Neural cell (in vitro differentiated cells): ENCODE data around the gene COL24A1. TPM values are rescaled to one million over a fixed set of nuclear protein-coding genes. Genes with fewer than 3 reads are reported as not detected.
"Not testable (repeated sequence)": the region's sequence is repeated elsewhere in the genome, so short reads cannot be mapped to it uniquely, and the experiment has no call there.

Experiments
- H2AFZ ChIP-seq: fragments of 200-600, 300-800 bp; sonication (generic), shearing (Covaris generic); 2 replicates; pipeline ENCODE4 v1.6.0; 2014; ENCODE audit warnings: low read depth, mild to moderate bottlenecking, antibody characterized with exemption, low read length, moderate library complexity
- H3F3A ChIP-seq: fragments of 200-600 bp; shearing (Covaris generic); 2 replicates; pipeline ENCODE4 v1.6.1; 2016; ENCODE audit warnings: mild to moderate bottlenecking, moderate library complexity, mixed read lengths, antibody characterized with exemption, low read length; ENCODE audit not compliant: insufficient read depth, poor library complexity, severe bottlenecking
- H3K27ac ChIP-seq: fragments of 200-600, 300-800 bp; sonication (generic), shearing (Covaris generic); 2 replicates; pipeline ENCODE4 v1.5.1; 2014; ENCODE audit warnings: mild to moderate bottlenecking, low read length, moderate library complexity
- H3K27me3 ChIP-seq: fragments of 300-800, 200-600 bp; sonication (generic), shearing (Covaris generic); 2 replicates; pipeline ENCODE4 v1.6.0; 2014; ENCODE audit warnings: mild to moderate bottlenecking, low read depth, low read length, moderate library complexity; ENCODE audit not compliant: insufficient read depth
- H3K36me3 ChIP-seq: fragments of 300-800, 200-600 bp; sonication (generic), shearing (Covaris generic); 2 replicates; pipeline ENCODE4 v1.5.1; 2014; ENCODE audit warnings: mild to moderate bottlenecking, antibody characterized with exemption, low read length, moderate library complexity; ENCODE audit not compliant: insufficient read depth
- H3K4me2 ChIP-seq: fragments of 300-800, 200-600 bp; sonication (generic), shearing (Covaris generic); 2 replicates; pipeline ENCODE4 v1.6.0; 2014; ENCODE audit warnings: mild to moderate bottlenecking, low read length
- H3K4me3 ChIP-seq: fragments of 300-800, 200-600 bp; sonication (generic), shearing (Covaris generic); 2 replicates; pipeline ENCODE4 v1.5.1; 2014; ENCODE audit warnings: mild to moderate bottlenecking, low read length, moderate library complexity
- H3K79me2 ChIP-seq: fragments of 200-600 bp; shearing (Covaris generic); replicated peaks from 2 replicates; pipeline ENCODE4 v1.6.0; 2014; ENCODE audit warnings: mild to moderate bottlenecking, low read length, moderate library complexity; ENCODE audit not compliant: insufficient read depth
- H3K9ac ChIP-seq: fragments of 300-800, 200-600 bp; sonication (generic), shearing (Covaris generic); 2 replicates; pipeline ENCODE4 v1.6.1; 2016; ENCODE audit warnings: mild to moderate bottlenecking, low read length, mixed read lengths
- H3K9me2 ChIP-seq: fragments of 200-600 bp; shearing (Covaris generic); 2 replicates; pipeline ENCODE4 v1.6.1; 2016; ENCODE audit warnings: mild to moderate bottlenecking, low read length, mixed read lengths; ENCODE audit not compliant: insufficient read depth
- H3K9me3 ChIP-seq: fragments of 200-600, 300-800 bp; sonication (generic), shearing (Covaris generic); 2 replicates; pipeline ENCODE4 v1.6.1; 2016; ENCODE audit warnings: mild to moderate bottlenecking, mixed run types, low read length, moderate library complexity, mixed read lengths
- H4K20me1 ChIP-seq: fragments of 200-600 bp; shearing (Covaris generic); 2 replicates; pipeline ENCODE4 v1.6.1; 2016; ENCODE audit warnings: mild to moderate bottlenecking, mixed run types; ENCODE audit not compliant: insufficient read depth
- EP300 ChIP-seq: fragments of 450-650 bp; conservative IDR thresholded peaks from 2 replicates; pipeline ENCODE4 v1.6.1; 2014; ENCODE audit warnings: antibody characterized with exemption, mild to moderate bottlenecking, moderate library complexity; ENCODE audit not compliant: poor library complexity, severe bottlenecking
- EZH2 ChIP-seq: fragments of 200-600, 300-800 bp; shearing (Covaris generic), sonication (generic); IDR thresholded peaks from 2 replicates; pipeline ENCODE4 v1.6.1; 2014; ENCODE audit warnings: antibody characterized with exemption, low read length, borderline replicate concordance, mild to moderate bottlenecking; ENCODE audit not compliant: insufficient read depth, poor library complexity, severe bottlenecking
- MXI1 ChIP-seq: fragments of 450-650 bp; conservative IDR thresholded peaks from 2 replicates; pipeline ENCODE4 v1.6.1; 2014; ENCODE audit warnings: antibody characterized with exemption, mild to moderate bottlenecking; ENCODE audit not compliant: poor library complexity, severe bottlenecking
- POLR2AphosphoS5 ChIP-seq: IDR thresholded peaks from 2 replicates; pipeline ENCODE4 v1.6.1; 2012
- RAD21 ChIP-seq: fragments of 450-650 bp; conservative IDR thresholded peaks from 2 replicates; pipeline ENCODE4 v1.6.1; 2014; ENCODE audit warnings: antibody characterized with exemption, mild to moderate bottlenecking, moderate library complexity
- SMC3 ChIP-seq: fragments of 450-650 bp; conservative IDR thresholded peaks from 2 replicates; pipeline ENCODE4 v1.6.1; 2014; ENCODE audit warnings: antibody characterized with exemption, mild to moderate bottlenecking, moderate library complexity; ENCODE audit not compliant: poor library complexity
- TAF1 ChIP-seq: IDR thresholded peaks from 2 replicates; pipeline ENCODE4 v1.6.1; 2012; ENCODE audit warnings: low read depth
- polyA plus RNA-seq: library from polyadenylated mRNA; depleted of rRNA; stranded (reverse); fragments of >200 nt; gene quantifications from 2 replicates; pipeline ENCODE4 v1.2.3, GENCODE V29; 2014
- TF ChIP-seq, protein P1 (sequence below): IDR thresholded peaks from 2 replicates; pipeline ENCODE4 v1.6.1; 2012; ENCODE audit warnings: borderline replicate concordance
- TF ChIP-seq, protein P2 (sequence below): fragments of 450-650 bp; IDR thresholded peaks from 2 replicates; pipeline ENCODE4 v1.5.1; 2014; ENCODE audit warnings: antibody characterized with exemption, mild to moderate bottlenecking, moderate library complexity; ENCODE audit not compliant: poor library complexity, severe bottlenecking

COL24A1 gene
- polyA plus RNA-seq, 1 donor from 2014 or later: 0.19 TPM

DNA sequence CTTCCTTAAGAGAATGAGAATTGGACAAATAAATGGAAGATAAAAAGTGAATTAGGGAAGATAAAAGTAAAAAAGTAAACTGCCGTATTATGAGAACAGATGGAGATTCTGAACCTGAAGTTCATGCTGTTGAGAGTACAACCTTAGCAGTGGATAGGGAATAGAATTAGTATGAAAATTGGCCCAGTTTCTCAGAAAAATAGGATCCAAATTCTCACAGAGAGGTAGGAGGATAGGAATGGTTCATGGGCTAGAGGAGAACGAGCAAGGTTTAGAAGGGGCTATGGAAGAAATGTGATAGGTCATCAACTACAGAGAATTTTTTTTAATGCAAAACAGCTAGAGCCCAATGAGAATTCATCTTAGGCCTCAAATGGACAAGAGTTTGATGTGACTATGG is 42.3 kb downstream of the COL24A1 start:
- TF ChIP-seq, protein P1, sequence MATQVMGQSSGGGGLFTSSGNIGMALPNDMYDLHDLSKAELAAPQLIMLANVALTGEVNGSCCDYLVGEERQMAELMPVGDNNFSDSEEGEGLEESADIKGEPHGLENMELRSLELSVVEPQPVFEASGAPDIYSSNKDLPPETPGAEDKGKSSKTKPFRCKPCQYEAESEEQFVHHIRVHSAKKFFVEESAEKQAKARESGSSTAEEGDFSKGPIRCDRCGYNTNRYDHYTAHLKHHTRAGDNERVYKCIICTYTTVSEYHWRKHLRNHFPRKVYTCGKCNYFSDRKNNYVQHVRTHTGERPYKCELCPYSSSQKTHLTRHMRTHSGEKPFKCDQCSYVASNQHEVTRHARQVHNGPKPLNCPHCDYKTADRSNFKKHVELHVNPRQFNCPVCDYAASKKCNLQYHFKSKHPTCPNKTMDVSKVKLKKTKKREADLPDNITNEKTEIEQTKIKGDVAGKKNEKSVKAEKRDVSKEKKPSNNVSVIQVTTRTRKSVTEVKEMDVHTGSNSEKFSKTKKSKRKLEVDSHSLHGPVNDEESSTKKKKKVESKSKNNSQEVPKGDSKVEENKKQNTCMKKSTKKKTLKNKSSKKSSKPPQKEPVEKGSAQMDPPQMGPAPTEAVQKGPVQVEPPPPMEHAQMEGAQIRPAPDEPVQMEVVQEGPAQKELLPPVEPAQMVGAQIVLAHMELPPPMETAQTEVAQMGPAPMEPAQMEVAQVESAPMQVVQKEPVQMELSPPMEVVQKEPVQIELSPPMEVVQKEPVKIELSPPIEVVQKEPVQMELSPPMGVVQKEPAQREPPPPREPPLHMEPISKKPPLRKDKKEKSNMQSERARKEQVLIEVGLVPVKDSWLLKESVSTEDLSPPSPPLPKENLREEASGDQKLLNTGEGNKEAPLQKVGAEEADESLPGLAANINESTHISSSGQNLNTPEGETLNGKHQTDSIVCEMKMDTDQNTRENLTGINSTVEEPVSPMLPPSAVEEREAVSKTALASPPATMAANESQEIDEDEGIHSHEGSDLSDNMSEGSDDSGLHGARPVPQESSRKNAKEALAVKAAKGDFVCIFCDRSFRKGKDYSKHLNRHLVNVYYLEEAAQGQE: no peak
- TF ChIP-seq MXI1 (no peak), POLR2AphosphoS5 (no peak), SMC3 (no peak), TAF1 (no peak), EP300 (no peak), EZH2 (no peak), RAD21 (no peak)
- TF ChIP-seq, protein P2, sequence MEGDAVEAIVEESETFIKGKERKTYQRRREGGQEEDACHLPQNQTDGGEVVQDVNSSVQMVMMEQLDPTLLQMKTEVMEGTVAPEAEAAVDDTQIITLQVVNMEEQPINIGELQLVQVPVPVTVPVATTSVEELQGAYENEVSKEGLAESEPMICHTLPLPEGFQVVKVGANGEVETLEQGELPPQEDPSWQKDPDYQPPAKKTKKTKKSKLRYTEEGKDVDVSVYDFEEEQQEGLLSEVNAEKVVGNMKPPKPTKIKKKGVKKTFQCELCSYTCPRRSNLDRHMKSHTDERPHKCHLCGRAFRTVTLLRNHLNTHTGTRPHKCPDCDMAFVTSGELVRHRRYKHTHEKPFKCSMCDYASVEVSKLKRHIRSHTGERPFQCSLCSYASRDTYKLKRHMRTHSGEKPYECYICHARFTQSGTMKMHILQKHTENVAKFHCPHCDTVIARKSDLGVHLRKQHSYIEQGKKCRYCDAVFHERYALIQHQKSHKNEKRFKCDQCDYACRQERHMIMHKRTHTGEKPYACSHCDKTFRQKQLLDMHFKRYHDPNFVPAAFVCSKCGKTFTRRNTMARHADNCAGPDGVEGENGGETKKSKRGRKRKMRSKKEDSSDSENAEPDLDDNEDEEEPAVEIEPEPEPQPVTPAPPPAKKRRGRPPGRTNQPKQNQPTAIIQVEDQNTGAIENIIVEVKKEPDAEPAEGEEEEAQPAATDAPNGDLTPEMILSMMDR: no peak
- no peaks in the 10 kb centered on the region for H3F3A ChIP-seq
- no peak overlapping the region for H3K27ac ChIP-seq
- no peaks in the 10 kb centered on the region for H3K9me3 ChIP-seq
- H4K20me1 ChIP-seq: no peaks in the 10 kb centered on the region
- no peaks in the 10 kb centered on the region for H3K36me3 ChIP-seq
- no peak overlapping the region for H2AFZ ChIP-seq
- no peaks in the 10 kb centered on the region for H3K9me2 ChIP-seq
- H3K4me2 ChIP-seq: no peak overlapping the region
- no peak overlapping the region for H3K4me3 ChIP-seq
- no peaks in the 10 kb centered on the region for H3K27me3 ChIP-seq
- H3K9ac ChIP-seq: no peak overlapping the region
- no peaks in the 10 kb centered on the region for H3K79me2 ChIP-seq

DNA sequence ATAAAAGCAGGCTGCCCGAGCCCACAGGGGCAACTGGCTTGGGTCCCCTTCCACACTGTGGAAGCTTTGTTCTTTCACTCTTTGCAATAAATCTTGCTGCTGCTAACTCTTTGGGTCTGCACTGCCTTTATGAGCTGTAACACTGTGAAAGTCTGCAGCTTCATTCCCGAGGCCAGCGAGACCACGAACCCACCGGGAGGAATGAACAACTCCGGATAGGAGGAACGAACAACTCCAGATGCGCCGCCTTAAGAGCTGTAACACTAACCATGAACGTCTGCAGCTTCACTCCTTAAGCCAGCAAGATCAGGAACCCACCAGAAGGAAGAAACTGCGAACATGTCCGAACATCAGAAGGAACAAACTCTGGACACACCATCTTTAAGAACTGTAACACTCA is 45.0 kb downstream of the COL24A1 start:
- not testable (repeated sequence) for H3K79me2 ChIP-seq, H4K20me1 ChIP-seq, H3K36me3 ChIP-seq, H3K9ac ChIP-seq, H3F3A ChIP-seq, H3K9me2 ChIP-seq, H2AFZ ChIP-seq, H3K27me3 ChIP-seq, H3K4me3 ChIP-seq, H3K9me3 ChIP-seq, H3K4me2 ChIP-seq, H3K27ac ChIP-seq

DNA sequence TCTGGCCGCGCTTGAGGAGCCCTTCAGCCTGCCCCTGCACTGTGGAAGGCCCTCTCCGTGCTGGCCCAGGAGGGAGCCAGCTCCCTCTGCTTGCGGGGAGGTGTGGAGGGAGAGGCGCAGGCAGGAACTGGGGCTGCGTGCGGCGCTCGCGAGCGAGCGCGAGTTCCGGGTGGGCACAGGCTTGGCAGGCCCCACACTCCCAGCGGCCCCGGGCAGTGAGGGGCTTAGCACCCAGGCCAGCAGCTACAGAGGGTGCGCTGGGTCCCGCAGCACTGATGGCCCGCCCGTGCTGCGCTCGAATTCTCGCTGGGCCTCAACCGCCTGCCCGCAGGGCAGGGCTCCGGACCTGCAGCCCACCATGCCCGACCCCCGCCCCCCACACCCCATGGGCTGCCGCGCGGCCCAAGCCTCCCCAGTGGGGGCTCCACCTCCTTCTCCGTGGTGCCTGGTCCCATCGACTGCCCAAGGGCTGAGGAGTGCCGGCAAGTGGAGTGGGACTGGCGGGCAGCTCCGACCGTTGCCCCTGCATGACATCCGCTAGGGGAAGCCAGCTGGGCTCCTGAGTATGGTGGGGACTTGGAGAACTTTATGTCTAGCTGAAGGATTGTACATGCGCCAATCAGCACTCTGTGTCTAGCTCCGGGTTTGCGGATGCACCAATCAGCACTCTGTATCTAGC is 46.0 kb downstream of the COL24A1 start:
- Histone ChIP-seq H4K20me1 (no peaks in the 10 kb centered on the region), H3F3A (no peaks in the 10 kb centered on the region), H3K9me2 (no peaks in the 10 kb centered on the region), H3K9me3 (no peaks in the 10 kb centered on the region), H3K4me2 (no peak overlapping the region), H3K4me3 (no peak overlapping the region), H3K27ac (no peak overlapping the region), H2AFZ (no peak overlapping the region), H3K79me2 (no peaks in the 10 kb centered on the region), H3K9ac (no peak overlapping the region), H3K36me3 (no peaks in the 10 kb centered on the region), H3K27me3 (no peaks in the 10 kb centered on the region)
- TF ChIP-seq EP300: no peak
- TF ChIP-seq EZH2: no peak
- no peak for TF ChIP-seq RAD21
- TF ChIP-seq POLR2AphosphoS5: no peak
- TF ChIP-seq, protein P2: no peak
- no peak for TF ChIP-seq TAF1
- no peak for TF ChIP-seq SMC3
- no peak for TF ChIP-seq MXI1
- TF ChIP-seq, protein P1: no peak
